ENCODE results near the gene SLC22A13. TPM values are rescaled to one million over a fixed set of nuclear protein-coding genes. Genes with fewer than 3 reads are reported as not detected.

Gene SLC22A13
- polyA plus RNA-seq, 1 donor from 2014 or later = not detected

DNA sequence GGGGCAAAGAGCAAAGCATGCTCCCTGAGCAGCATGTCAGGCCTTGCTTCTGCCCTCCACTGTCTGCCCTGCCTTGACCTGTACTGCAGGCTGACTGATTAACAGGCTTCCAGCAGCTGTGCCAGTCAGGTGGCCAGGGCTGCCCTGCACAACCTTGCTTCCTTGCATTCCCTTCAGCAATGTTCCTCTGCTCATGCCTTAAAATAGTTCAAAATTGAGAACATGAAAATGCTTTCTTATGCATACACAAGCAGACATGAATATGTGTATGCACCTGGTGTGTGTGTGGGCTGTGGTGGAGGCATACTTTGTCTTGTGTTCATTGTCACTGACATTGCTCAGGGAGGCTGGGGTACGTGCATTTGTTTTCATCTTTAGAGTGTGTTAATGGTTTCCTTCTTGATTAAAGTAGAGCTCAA, 1.2 kb upstream of the SLC22A13 start:
- H3K9me3 ChIP-seq (ENCODE audit: low read length) = no peaks in the 10 kb centered on the region
- no peak overlapping the region for H3K4me2 ChIP-seq (ENCODE audit: low read length)
- H3K79me2 ChIP-seq (replicated peaks; ENCODE audit: insufficient read depth, low read length) = no peaks in the 10 kb centered on the region
- H3K27me3 ChIP-seq (ENCODE audit: insufficient read depth, low read depth, low read length) = no peaks in the 10 kb centered on the region
- TF ChIP-seq MXI1 (conservative IDR thresholded peaks at IDR 0.05; ENCODE audit: poor library complexity, severe bottlenecking) = no peak
- TF ChIP-seq SMC3 (conservative IDR thresholded peaks at IDR 0.05; ENCODE audit: poor library complexity) = no peak
- no peak for TF ChIP-seq EZH2 (IDR thresholded peaks at IDR 0.05; ENCODE audit: borderline replicate concordance, insufficient read depth, low read length, poor library complexity, severe bottlenecking)
- no peak for TF ChIP-seq RAD21 (conservative IDR thresholded peaks at IDR 0.05)
- no peak overlapping the region for H3K27ac ChIP-seq (ENCODE audit: low read length)
- no peaks in the 10 kb centered on the region for H3K9me2 ChIP-seq (ENCODE audit: insufficient read depth, low read length)
- no peak overlapping the region for H3K9ac ChIP-seq (ENCODE audit: low read length)
- H3F3A ChIP-seq (ENCODE audit: insufficient read depth, low read length, poor library complexity, severe bottlenecking) = no peaks in the 10 kb centered on the region
- H2AFZ ChIP-seq (ENCODE audit: low read depth, low read length) = no peak overlapping the region
- no peaks in the 10 kb centered on the region for H4K20me1 ChIP-seq (ENCODE audit: insufficient read depth)
- no peak overlapping the region for H3K4me3 ChIP-seq (ENCODE audit: low read length)
- no peaks in the 10 kb centered on the region for H3K36me3 ChIP-seq (ENCODE audit: insufficient read depth, low read length)

GRCh38 chr3:38264779-38265178, 833 bp upstream of the SLC22A13 start:
- Histone ChIP-seq H3K9ac (ENCODE audit: low read length) (no peak overlapping the region), H3K79me2 (replicated peaks; ENCODE audit: insufficient read depth, low read length) (no peaks in the 10 kb centered on the region), H3K9me2 (ENCODE audit: insufficient read depth, low read length) (no peaks in the 10 kb centered on the region), H3K36me3 (ENCODE audit: insufficient read depth, low read length) (no peaks in the 10 kb centered on the region), H3K4me2 (ENCODE audit: low read length) (no peak overlapping the region), H3K4me3 (ENCODE audit: low read length) (no peak overlapping the region), H3K27ac (ENCODE audit: low read length) (no peak overlapping the region), H4K20me1 (ENCODE audit: insufficient read depth) (no peaks in the 10 kb centered on the region), H3K27me3 (ENCODE audit: insufficient read depth, low read depth, low read length) (no peaks in the 10 kb centered on the region), H3F3A (ENCODE audit: insufficient read depth, low read length, poor library complexity, severe bottlenecking) (no peaks in the 10 kb centered on the region), H2AFZ (ENCODE audit: low read depth, low read length) (no peak overlapping the region), H3K9me3 (ENCODE audit: low read length) (no peaks in the 10 kb centered on the region)
- TF ChIP-seq CTCF (IDR thresholded peaks at IDR 0.05; ENCODE audit: poor library complexity, severe bottlenecking) = no peak
- no peak for TF ChIP-seq RAD21 (conservative IDR thresholded peaks at IDR 0.05)
- no peak for TF ChIP-seq EZH2 (IDR thresholded peaks at IDR 0.05; ENCODE audit: borderline replicate concordance, insufficient read depth, low read length, poor library complexity, severe bottlenecking)
- no peak for TF ChIP-seq MXI1 (conservative IDR thresholded peaks at IDR 0.05; ENCODE audit: poor library complexity, severe bottlenecking)
- TF ChIP-seq, protein P1, sequence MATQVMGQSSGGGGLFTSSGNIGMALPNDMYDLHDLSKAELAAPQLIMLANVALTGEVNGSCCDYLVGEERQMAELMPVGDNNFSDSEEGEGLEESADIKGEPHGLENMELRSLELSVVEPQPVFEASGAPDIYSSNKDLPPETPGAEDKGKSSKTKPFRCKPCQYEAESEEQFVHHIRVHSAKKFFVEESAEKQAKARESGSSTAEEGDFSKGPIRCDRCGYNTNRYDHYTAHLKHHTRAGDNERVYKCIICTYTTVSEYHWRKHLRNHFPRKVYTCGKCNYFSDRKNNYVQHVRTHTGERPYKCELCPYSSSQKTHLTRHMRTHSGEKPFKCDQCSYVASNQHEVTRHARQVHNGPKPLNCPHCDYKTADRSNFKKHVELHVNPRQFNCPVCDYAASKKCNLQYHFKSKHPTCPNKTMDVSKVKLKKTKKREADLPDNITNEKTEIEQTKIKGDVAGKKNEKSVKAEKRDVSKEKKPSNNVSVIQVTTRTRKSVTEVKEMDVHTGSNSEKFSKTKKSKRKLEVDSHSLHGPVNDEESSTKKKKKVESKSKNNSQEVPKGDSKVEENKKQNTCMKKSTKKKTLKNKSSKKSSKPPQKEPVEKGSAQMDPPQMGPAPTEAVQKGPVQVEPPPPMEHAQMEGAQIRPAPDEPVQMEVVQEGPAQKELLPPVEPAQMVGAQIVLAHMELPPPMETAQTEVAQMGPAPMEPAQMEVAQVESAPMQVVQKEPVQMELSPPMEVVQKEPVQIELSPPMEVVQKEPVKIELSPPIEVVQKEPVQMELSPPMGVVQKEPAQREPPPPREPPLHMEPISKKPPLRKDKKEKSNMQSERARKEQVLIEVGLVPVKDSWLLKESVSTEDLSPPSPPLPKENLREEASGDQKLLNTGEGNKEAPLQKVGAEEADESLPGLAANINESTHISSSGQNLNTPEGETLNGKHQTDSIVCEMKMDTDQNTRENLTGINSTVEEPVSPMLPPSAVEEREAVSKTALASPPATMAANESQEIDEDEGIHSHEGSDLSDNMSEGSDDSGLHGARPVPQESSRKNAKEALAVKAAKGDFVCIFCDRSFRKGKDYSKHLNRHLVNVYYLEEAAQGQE (IDR thresholded peaks at IDR 0.05; ENCODE audit: borderline replicate concordance) = no peak
- TF ChIP-seq POLR2AphosphoS5 (IDR thresholded peaks at IDR 0.05) = no peak
- TF ChIP-seq SMC3 (conservative IDR thresholded peaks at IDR 0.05; ENCODE audit: poor library complexity) = no peak
- no peak for TF ChIP-seq EP300 (conservative IDR thresholded peaks at IDR 0.05; ENCODE audit: poor library complexity, severe bottlenecking)
- no peak for TF ChIP-seq TAF1 (IDR thresholded peaks at IDR 0.05; ENCODE audit: low read depth)

Measured in neural cell (in vitro differentiated cells).